IMR-90 (cell line): ENCODE measurements around the gene PHF5A. TPM values are rescaled to one million over a fixed set of nuclear protein-coding genes. Genes with fewer than 3 reads are reported as not detected.
A peak's percentile ranks its signal among the peaks of the same experiment; 100 is the strongest.

Experiments used
- ATAC-seq: fragments of 200-7000 bp; cut with Tn5 transposase; 2 replicates; pipeline ENCODE4 v1.9.1; 2020; ENCODE audit warnings: low read depth, mild to moderate bottlenecking, moderate library complexity
- BruUV-seq: library from RNA; stranded (reverse); fragments of 400-500 nt; replicated peaks from 2 replicates; lab custom pipeline; 2021; lab: Mats Ljungman, UMichigan
- CTCF ChIA-PET: fragments of 300-600 bp; formaldehyde crosslinking; extraction: SDS; loops from one replicate; lab custom pipeline; 2021; ENCODE audit warnings: antibody characterized with exemption; lab: Yijun Ruan, JAX
- POLR2A ChIA-PET: fragments of 300-600 bp; sonication (Branson Sonifier 250); formaldehyde crosslinking; loops from one replicate; lab custom pipeline; 2022; ENCODE audit warnings: antibody characterized with exemption; ENCODE audit not compliant: unreplicated experiment; lab: Charles Lee
- DNase-seq: peaks from one replicate; pipeline ENCODE4 v3.0.0; 2013
- H2AFZ ChIP-seq: replicated peaks from 2 replicates; pipeline ENCODE3; 2013; ENCODE audit warnings: low read length, mild to moderate bottlenecking; ENCODE audit not compliant: poor library complexity
- H2AK5ac ChIP-seq: 2 replicates; pipeline ENCODE4 v1.6.1; 2013; ENCODE audit warnings: low read depth, low read length, inconsistent platforms
- H2AK9ac ChIP-seq: replicated peaks from 2 replicates; pipeline ENCODE3; 2013; ENCODE audit warnings: mild to moderate bottlenecking, low read depth, low read length, moderate library complexity; ENCODE audit not compliant: poor library complexity
- H2BK120ac ChIP-seq: 2 replicates; pipeline ENCODE4 v1.6.1; 2013; ENCODE audit warnings: low read depth, low read length, inconsistent platforms
- H2BK15ac ChIP-seq: 3 replicates; pipeline ENCODE4 v1.6.1; 2013; ENCODE audit warnings: low read depth, low read length, inconsistent platforms
- H2BK20ac ChIP-seq: 2 replicates; pipeline ENCODE4 v1.6.1; 2013; ENCODE audit warnings: low read depth, mild to moderate bottlenecking, inconsistent platforms, low read length, moderate library complexity
- H2BK5ac ChIP-seq: 2 replicates; pipeline ENCODE4 v1.6.1; 2013; ENCODE audit warnings: mild to moderate bottlenecking, low read depth, low read length, inconsistent platforms; ENCODE audit not compliant: poor library complexity, severe bottlenecking
- H3K14ac ChIP-seq: replicated peaks from 2 replicates; pipeline ENCODE4 v1.6.1; 2013; ENCODE audit warnings: low read depth, low read length, inconsistent platforms
- H3K18ac ChIP-seq: 2 replicates; pipeline ENCODE4 v1.6.1; 2013; ENCODE audit warnings: low read depth, low read length, control low read depth
- H3K23ac ChIP-seq: 2 replicates; pipeline ENCODE4 v1.6.1; 2013; ENCODE audit warnings: low read depth, low read length, inconsistent platforms
- H3K27ac ChIP-seq: 2 replicates; pipeline ENCODE4 v1.5.1; 2013; ENCODE audit warnings: mild to moderate bottlenecking, control low read depth, low read length; ENCODE audit not compliant: insufficient read depth
- H3K27me3 ChIP-seq: 2 replicates; pipeline ENCODE4 v1.6.1; 2013; ENCODE audit warnings: low read length; ENCODE audit not compliant: control insufficient read depth, insufficient read depth
- H3K36me3 ChIP-seq: 2 replicates; pipeline ENCODE4 v1.6.1; 2013; ENCODE audit warnings: low read length, mixed read lengths; ENCODE audit not compliant: control insufficient read depth, insufficient read depth
- H3K4ac ChIP-seq: 2 replicates; pipeline ENCODE4 v1.6.1; 2013; ENCODE audit warnings: low read depth, low read length, inconsistent platforms
- H3K4me1 ChIP-seq: 2 replicates; pipeline ENCODE4 v1.6.1; 2013; ENCODE audit warnings: low read length, mixed read lengths; ENCODE audit not compliant: control insufficient read depth, insufficient read depth
- H3K4me2 ChIP-seq: 2 replicates; pipeline ENCODE4 v1.6.1; 2013; ENCODE audit warnings: low read depth, mild to moderate bottlenecking, control low read depth, low read length, moderate library complexity
- H3K4me3 ChIP-seq: 2 replicates; pipeline ENCODE4 v1.5.1; 2013; ENCODE audit warnings: low read depth, mild to moderate bottlenecking, control low read depth, low read length, moderate library complexity; ENCODE audit not compliant: insufficient read depth
- H3K56ac ChIP-seq: 2 replicates; pipeline ENCODE4 v1.6.1; 2013; ENCODE audit warnings: low read length, inconsistent platforms; ENCODE audit not compliant: insufficient read depth; ENCODE audit errors: extremely low read depth
- H3K79me1 ChIP-seq, 2 experiments: 2 replicates each; pipeline ENCODE4 v1.6.1; 2013; ENCODE audit warnings: low read length in 2 of 2, inconsistent platforms in 1 of 2, low read depth in 1 of 2
- H3K9ac ChIP-seq: 2 replicates; pipeline ENCODE4 v1.6.1; 2013; ENCODE audit warnings: low read depth, low read length, control low read depth
- H3K9me1 ChIP-seq: 2 replicates; pipeline ENCODE4 v1.6.1; 2013; ENCODE audit warnings: low read length, inconsistent platforms; ENCODE audit not compliant: insufficient read depth
- H3K9me3 ChIP-seq: 2 replicates; pipeline ENCODE4 v1.6.1; 2013; ENCODE audit warnings: low read length; ENCODE audit not compliant: control insufficient read depth, insufficient read depth
- H4K20me1 ChIP-seq: 2 replicates; pipeline ENCODE4 v1.6.1; 2013; ENCODE audit warnings: low read length, inconsistent platforms; ENCODE audit not compliant: insufficient read depth
- H4K5ac ChIP-seq: 2 replicates; pipeline ENCODE4 v1.6.1; 2013; ENCODE audit warnings: mild to moderate bottlenecking, low read depth, low read length, control low read depth
- H4K8ac ChIP-seq, 2 experiments: 2 replicates each; pipeline ENCODE4 v1.6.1; 2013; ENCODE audit warnings: low read depth in 2 of 2, low read length in 2 of 2, control low read depth in 1 of 2, inconsistent platforms in 1 of 2
- H4K91ac ChIP-seq: 2 replicates; pipeline ENCODE4 v1.6.1; 2013; ENCODE audit warnings: low read depth, low read length, inconsistent platforms; ENCODE audit not compliant: insufficient read depth
- BHLHE40 ChIP-seq: fragments of 150-350 bp; IDR thresholded peaks from 2 replicates; pipeline ENCODE4 v1.6.1; 2016; ENCODE audit warnings: mild to moderate bottlenecking, low read depth, low read length
- CEBPB ChIP-seq: IDR thresholded peaks from 2 replicates; pipeline ENCODE4 v1.6.1; 2012; ENCODE audit warnings: low read depth, low read length, improper control_type of control experiment
- CHD1 ChIP-seq: IDR thresholded peaks from 2 replicates; pipeline ENCODE4 v1.6.1; 2012; ENCODE audit warnings: low read depth, low read length, improper control_type of control experiment
- FOS ChIP-seq: fragments of 150-350 bp; IDR thresholded peaks from 2 replicates; pipeline ENCODE4 v1.6.1; 2016; ENCODE audit warnings: low read depth, low read length
- MAZ ChIP-seq: IDR thresholded peaks from 2 replicates; pipeline ENCODE4 v1.6.1; 2012; ENCODE audit warnings: low read depth, mild to moderate bottlenecking, low read length, improper control_type of control experiment, moderate library complexity, borderline replicate concordance
- MXI1 ChIP-seq: IDR thresholded peaks from 2 replicates; pipeline ENCODE4 v1.6.1; 2012; ENCODE audit warnings: low read depth, mild to moderate bottlenecking, low read length, moderate library complexity, borderline replicate concordance
- NFE2L2 ChIP-seq: fragments of 150-350 bp; IDR thresholded peaks from 2 replicates; pipeline ENCODE4 v1.6.1; 2016; ENCODE audit warnings: low read depth, mild to moderate bottlenecking, low read length
- POLR2A ChIP-seq: IDR thresholded peaks from 2 replicates; pipeline ENCODE4 v1.6.1; 2012; ENCODE audit warnings: mild to moderate bottlenecking, low read depth, low read length
- RAD21 ChIP-seq: IDR thresholded peaks from 2 replicates; pipeline ENCODE4 v1.6.1; 2012; ENCODE audit warnings: low read length, improper control_type of control experiment
- RFX5 ChIP-seq: IDR thresholded peaks from 2 replicates; pipeline ENCODE4 v1.8.0; 2012; ENCODE audit warnings: low read depth, mild to moderate bottlenecking, low read length, moderate library complexity
- SMC3 ChIP-seq: fragments of 150-350 bp; IDR thresholded peaks from 2 replicates; pipeline ENCODE4 v1.6.1; 2016; ENCODE audit warnings: low read depth, mild to moderate bottlenecking, antibody characterized with exemption, low read length, moderate library complexity
- WGBS, 2 experiments: methylation state at CpG; one replicate each; pipeline versions ENCODE4 v1.1.5 to v1.1.7; 2013; ENCODE audit warnings: missing lambda C conversion rate in 2 of 2; ENCODE audit not compliant: insufficient read length in 1 of 2; ENCODE audit errors: extremely low coverage in 2 of 2; 5-methylcytosine and 5-hydroxymethylcytosine counted together
- dilution Hi-C: fragments of 300-500 bp; cut with HindIII; formaldehyde crosslinking; loops from one replicate; pipeline ENCODE4 v1.14.3; 2018; ENCODE audit warnings: low sequenced_read_pairs; ENCODE audit not compliant: unreplicated experiment
- in situ Hi-C: fragments of 300-500 bp; cut with MboI; formaldehyde crosslinking; loops from 3 replicates; pipeline ENCODE4 v1.14.3; 2019; ENCODE audit warnings: low sequenced_read_pairs, inconsistent platforms, mixed read lengths
- intact Hi-C: fragments of 100-400 bp; cut with micrococcal nuclease; formaldehyde crosslinking; loops from 2 replicates; pipeline ENCODE4 v1.10.0; 2022
- polyA plus RNA-seq, 3 experiments: library from polyadenylated mRNA; depleted of rRNA; stranded (reverse); fragments of >200 nt; gene quantifications; 2 replicates each; pipeline ENCODE4 v1.2.3, GENCODE V29; 2012; ENCODE audit warnings: low replicate concordance in 1 of 3
- total RNA-seq: library from RNA; depleted of rRNA; stranded (reverse); fragments of >200 nt; gene quantifications from 2 replicates; pipeline ENCODE4 v1.2.3, GENCODE V29; 2012
- TF ChIP-seq, protein P1 (sequence below): fragments of 150-350 bp; IDR thresholded peaks from 2 replicates; pipeline ENCODE4 v1.6.1; 2017; ENCODE audit warnings: mild to moderate bottlenecking, antibody characterized with exemption, low read length, low read depth
- TF ChIP-seq, protein P2 (sequence below): conservative IDR thresholded peaks from 2 replicates; pipeline ENCODE4 v1.5.1; 2012; ENCODE audit warnings: mild to moderate bottlenecking, low read depth, low read length, improper control_type of control experiment
- TF ChIP-seq, protein P3 (sequence below): fragments of 150-350 bp; IDR thresholded peaks from 2 replicates; pipeline ENCODE4 v1.6.1; 2016; ENCODE audit warnings: low read depth, mild to moderate bottlenecking, low read length, moderate library complexity, borderline replicate concordance

PHF5A gene
- total and polyA plus RNA-seq, 2 of the 4 experiments (the other 2 are of a cell fraction), result 50.9 to 54.9 TPM

DNA sequence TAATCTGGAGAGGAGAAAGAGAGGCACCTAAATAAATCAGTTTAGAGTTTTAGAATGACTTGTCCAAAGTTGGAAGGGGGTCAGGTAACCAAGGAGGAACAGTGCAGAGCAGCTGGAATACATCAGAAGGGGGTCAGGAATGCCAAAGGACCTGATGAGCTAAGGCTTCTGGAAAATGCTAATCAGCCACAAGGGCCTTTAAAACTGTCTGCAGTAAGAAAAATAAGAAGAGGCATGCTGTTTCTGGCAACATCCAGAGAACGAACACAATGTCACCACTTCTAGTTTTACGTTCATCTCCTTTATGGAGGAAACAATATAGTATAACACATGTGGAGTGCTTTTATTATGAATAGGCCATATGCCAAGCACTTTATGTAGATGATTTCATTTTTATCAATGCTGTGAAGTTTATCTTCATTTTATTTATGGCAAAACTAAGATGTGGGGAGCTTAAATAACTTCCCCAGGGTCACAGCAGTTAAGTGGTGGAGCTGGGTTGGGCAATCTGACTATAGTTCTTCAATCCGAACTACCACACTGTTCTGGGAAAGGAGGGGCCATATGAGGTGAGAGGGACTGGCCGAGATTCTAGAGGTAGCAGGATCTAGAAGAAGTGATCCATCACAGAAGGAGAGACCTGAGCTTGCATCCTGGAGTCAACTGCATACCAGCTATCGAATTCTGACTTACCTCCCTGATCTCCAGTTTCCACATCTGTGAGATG is 23.0 kb upstream of the PHF5A start:
- intact Hi-C loops, result no loop called here
- no CpG with 5 or more reads among the region's 5 CpGs for WGBS, 2 experiments
- POLR2A ChIA-PET, result interaction anchor here (0.6 kb wide), 1 partner anchor 23 kb away, joined by 3 read pairs; the partner anchor contains the start of gene PHF5A
- H4K8ac ChIP-seq, result no peak overlapping the region
- in situ Hi-C loops, result no loop called here
- no TSS peak for BruUV-seq
- ATAC-seq (peak; percentile 42), DNase-seq (peak; percentile 26)
- H3K27ac ChIP-seq, result no peak overlapping the region
- no peaks in the 10 kb centered on the region for H3K27me3 ChIP-seq
- peaks cover 11% of the 10 kb centered on the region; the same call in 1 of the 2 replicates for H3K4me1 ChIP-seq
- no peak overlapping the region for H2AK5ac ChIP-seq
- no peak overlapping the region for H3K4ac ChIP-seq
- H3K23ac ChIP-seq, result no peak overlapping the region
- no peak overlapping the region for H2BK120ac ChIP-seq
- no peak overlapping the region for H2BK15ac ChIP-seq
- CTCF ChIA-PET, result no interaction called here
- peaks cover 5% of the 10 kb centered on the region for H3K9me1 ChIP-seq
- no peak overlapping the region for H4K5ac ChIP-seq
- peaks cover 53% of the 10 kb centered on the region for H4K20me1 ChIP-seq
- no peaks in the 10 kb centered on the region for H3K9me3 ChIP-seq
- H3K56ac ChIP-seq, result no peak overlapping the region
- H2BK5ac ChIP-seq, result no peak overlapping the region
- H3K14ac ChIP-seq, result no peak overlapping the region
- no peak overlapping the region for H3K9ac ChIP-seq
- TF ChIP-seq, protein P1, sequence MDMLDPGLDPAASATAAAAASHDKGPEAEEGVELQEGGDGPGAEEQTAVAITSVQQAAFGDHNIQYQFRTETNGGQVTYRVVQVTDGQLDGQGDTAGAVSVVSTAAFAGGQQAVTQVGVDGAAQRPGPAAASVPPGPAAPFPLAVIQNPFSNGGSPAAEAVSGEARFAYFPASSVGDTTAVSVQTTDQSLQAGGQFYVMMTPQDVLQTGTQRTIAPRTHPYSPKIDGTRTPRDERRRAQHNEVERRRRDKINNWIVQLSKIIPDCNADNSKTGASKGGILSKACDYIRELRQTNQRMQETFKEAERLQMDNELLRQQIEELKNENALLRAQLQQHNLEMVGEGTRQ, result no peak
- TF ChIP-seq RAD21 (no peak), CHD1 (no peak), NFE2L2 (no peak), FOS (no peak), CEBPB (no peak), MAZ (no peak), MXI1 (no peak), SMC3 (no peak), POLR2A (no peak), RFX5 (no peak), BHLHE40 (no peak)
- TF ChIP-seq, protein P2, sequence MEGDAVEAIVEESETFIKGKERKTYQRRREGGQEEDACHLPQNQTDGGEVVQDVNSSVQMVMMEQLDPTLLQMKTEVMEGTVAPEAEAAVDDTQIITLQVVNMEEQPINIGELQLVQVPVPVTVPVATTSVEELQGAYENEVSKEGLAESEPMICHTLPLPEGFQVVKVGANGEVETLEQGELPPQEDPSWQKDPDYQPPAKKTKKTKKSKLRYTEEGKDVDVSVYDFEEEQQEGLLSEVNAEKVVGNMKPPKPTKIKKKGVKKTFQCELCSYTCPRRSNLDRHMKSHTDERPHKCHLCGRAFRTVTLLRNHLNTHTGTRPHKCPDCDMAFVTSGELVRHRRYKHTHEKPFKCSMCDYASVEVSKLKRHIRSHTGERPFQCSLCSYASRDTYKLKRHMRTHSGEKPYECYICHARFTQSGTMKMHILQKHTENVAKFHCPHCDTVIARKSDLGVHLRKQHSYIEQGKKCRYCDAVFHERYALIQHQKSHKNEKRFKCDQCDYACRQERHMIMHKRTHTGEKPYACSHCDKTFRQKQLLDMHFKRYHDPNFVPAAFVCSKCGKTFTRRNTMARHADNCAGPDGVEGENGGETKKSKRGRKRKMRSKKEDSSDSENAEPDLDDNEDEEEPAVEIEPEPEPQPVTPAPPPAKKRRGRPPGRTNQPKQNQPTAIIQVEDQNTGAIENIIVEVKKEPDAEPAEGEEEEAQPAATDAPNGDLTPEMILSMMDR, result no peak
- TF ChIP-seq, protein P3, sequence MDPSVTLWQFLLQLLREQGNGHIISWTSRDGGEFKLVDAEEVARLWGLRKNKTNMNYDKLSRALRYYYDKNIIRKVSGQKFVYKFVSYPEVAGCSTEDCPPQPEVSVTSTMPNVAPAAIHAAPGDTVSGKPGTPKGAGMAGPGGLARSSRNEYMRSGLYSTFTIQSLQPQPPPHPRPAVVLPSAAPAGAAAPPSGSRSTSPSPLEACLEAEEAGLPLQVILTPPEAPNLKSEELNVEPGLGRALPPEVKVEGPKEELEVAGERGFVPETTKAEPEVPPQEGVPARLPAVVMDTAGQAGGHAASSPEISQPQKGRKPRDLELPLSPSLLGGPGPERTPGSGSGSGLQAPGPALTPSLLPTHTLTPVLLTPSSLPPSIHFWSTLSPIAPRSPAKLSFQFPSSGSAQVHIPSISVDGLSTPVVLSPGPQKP, result no peak
- H3K4me2 ChIP-seq, result no peak overlapping the region; the same call in 1 of the 2 replicates
- no peak overlapping the region for H4K91ac ChIP-seq
- H3K18ac ChIP-seq, result no peak overlapping the region; the same call in 1 of the 2 replicates
- dilution Hi-C loops, result no loop called here
- no peak overlapping the region for H3K4me3 ChIP-seq
- no peak overlapping the region for H2AFZ ChIP-seq
- H2BK20ac ChIP-seq, result no peak overlapping the region
- H2AK9ac ChIP-seq, result no peak overlapping the region
- H3K79me1 ChIP-seq, result peaks cover 33 to 82% of the 10 kb centered on the region in 2 experiments
- no peaks in the 10 kb centered on the region; the same call in 1 of the 2 replicates for H3K36me3 ChIP-seq
